CD14-positive monocyte (primary cell): ENCODE measurements around the gene JCHAIN. TPM values are rescaled to one million over a fixed set of nuclear protein-coding genes. Genes with fewer than 3 reads are reported as not detected.

ENCODE experiments used
- DNase-seq, 3 donors: peaks; one replicate each; pipeline ENCODE4 v3.0.0-alpha.2; 2011 to 2022
- H2AFZ ChIP-seq: 2 replicates; pipeline ENCODE4 v1.6.0; 2012; ENCODE audit warnings: mild to moderate bottlenecking, low read depth, low read length, inconsistent platforms; ENCODE audit not compliant: insufficient read depth, poor library complexity, severe bottlenecking
- H3K27ac ChIP-seq, 2 donors: 1 replicate in 1 of 2; 2 replicates in 1 of 2; pipeline ENCODE4 v1.5.1; 2012 to 2013; ENCODE audit warnings: low read length in 2 of 2, control low read depth in 1 of 2, inconsistent platforms in 1 of 2, low read depth in 1 of 2, mild to moderate bottlenecking in 1 of 2
- H3K27me3 ChIP-seq, 2 donors: one replicate each; pipeline versions ENCODE4 v1.6.0 to v1.6.1; 2011 to 2013; ENCODE audit warnings: low read length in 2 of 2; ENCODE audit not compliant: control insufficient read depth in 2 of 2, insufficient read depth in 2 of 2
- H3K36me3 ChIP-seq, 2 donors: replicated peaks in 1 of 2; 1 replicate in 1 of 2; 2 replicates in 1 of 2; pipeline versions ENCODE4 v1.5.1 to v1.6.1; 2012 to 2013; ENCODE audit warnings: low read length in 2 of 2, control low read depth in 1 of 2, inconsistent platforms in 1 of 2, mild to moderate bottlenecking in 1 of 2; ENCODE audit not compliant: insufficient read depth in 2 of 2, control insufficient read depth in 1 of 2
- H3K4me1 ChIP-seq, 2 donors: 1 replicate in 1 of 2; 2 replicates in 1 of 2; pipeline versions ENCODE4 v1.5.1 to v1.6.1; 2012 to 2013; ENCODE audit warnings: low read length in 2 of 2, control low read depth in 1 of 2, inconsistent platforms in 1 of 2, mild to moderate bottlenecking in 1 of 2, moderate library complexity in 1 of 2; ENCODE audit not compliant: insufficient read depth in 2 of 2, control insufficient read depth in 1 of 2
- H3K4me2 ChIP-seq: replicated peaks from 2 replicates; pipeline ENCODE3; 2012; ENCODE audit warnings: low read length, moderate library complexity, mild to moderate bottlenecking; ENCODE audit not compliant: poor library complexity, severe bottlenecking; ENCODE audit errors: extremely low read depth
- H3K4me3 ChIP-seq, 3 experiments: fragments of 200-600 bp in 1 of 3; sonication (generic) in 1 of 3; replicated peaks in 1 of 3; 1 replicate in 2 of 3; 2 replicates in 1 of 3; pipeline ENCODE4 v1.5.1; 2011 to 2013; ENCODE audit warnings: low read length in 3 of 3, mild to moderate bottlenecking in 3 of 3, control low read depth in 2 of 3, low read depth in 2 of 3, inconsistent platforms in 1 of 3, moderate library complexity in 1 of 3
- H3K79me2 ChIP-seq: 2 replicates; pipeline ENCODE4 v1.6.0; 2012; ENCODE audit warnings: mild to moderate bottlenecking, control low read depth, inconsistent platforms, low read length, moderate library complexity; ENCODE audit not compliant: insufficient read depth
- H3K9ac ChIP-seq: 2 replicates; pipeline ENCODE4 v1.6.0; 2017; ENCODE audit warnings: low read length, mild to moderate bottlenecking; ENCODE audit not compliant: insufficient read depth, poor library complexity, severe bottlenecking
- H3K9me3 ChIP-seq, 2 donors: replicated peaks in 1 of 2; 1 replicate in 1 of 2; 2 replicates in 1 of 2; pipeline versions ENCODE4 v1.5.1 to v1.6.1; 2012 to 2013; ENCODE audit warnings: low read length in 2 of 2, control low read depth in 1 of 2; ENCODE audit not compliant: control insufficient read depth in 1 of 2, insufficient read depth in 1 of 2
- H4K20me1 ChIP-seq: 2 replicates; pipeline ENCODE4 v1.6.0; 2012; ENCODE audit warnings: mild to moderate bottlenecking, low read length, control low read depth, moderate library complexity; ENCODE audit not compliant: insufficient read depth
- H3K27ac Mint-ChIP-seq, 7 donors: one replicate each; pipeline ENCODE4 v1.8.0; 2020; ENCODE audit warnings: mild to moderate bottlenecking in 7 of 7, mixed read lengths in 7 of 7, moderate library complexity in 6 of 7, inconsistent platforms in 2 of 7
- H3K27me3 Mint-ChIP-seq, 3 donors: one replicate each; pipeline ENCODE4 v1.8.0; 2021 to 2022; ENCODE audit warnings: low read depth in 3 of 3, mild to moderate bottlenecking in 3 of 3, mixed read lengths in 3 of 3, moderate library complexity in 3 of 3, inconsistent platforms in 1 of 3
- H3K36me3 Mint-ChIP-seq, 2 donors: one replicate each; pipeline ENCODE4 v1.8.0; 2020; ENCODE audit warnings: mixed read lengths in 2 of 2, inconsistent platforms in 1 of 2, mild to moderate bottlenecking in 1 of 2
- H3K4me1 Mint-ChIP-seq: one replicate; pipeline ENCODE4 v1.8.0; 2020; ENCODE audit warnings: mild to moderate bottlenecking, mixed read lengths
- H3K4me3 Mint-ChIP-seq, 2 donors: one replicate each; pipeline ENCODE4 v1.8.0; 2020; ENCODE audit warnings: mild to moderate bottlenecking in 2 of 2, mixed read lengths in 2 of 2, moderate library complexity in 1 of 2
- H3K9me3 Mint-ChIP-seq, 7 donors: one replicate each; pipeline ENCODE4 v1.8.0; 2020 to 2022; ENCODE audit warnings: mixed read lengths in 7 of 7, mild to moderate bottlenecking in 6 of 7, moderate library complexity in 6 of 7, inconsistent platforms in 2 of 7
- CTCF ChIP-seq: fragments of 200-600 bp; IDR thresholded peaks from one replicate; pipeline ENCODE4 v1.8.0; 2022; ENCODE audit warnings: antibody characterized with exemption, mild to moderate bottlenecking
- intact Hi-C, 2 donors: fragments of 100-400 bp; cut with micrococcal nuclease; formaldehyde crosslinking; loops; one replicate each; pipeline versions ENCODE4 v1.15.0 to v1.15.1; 2023
- polyA plus RNA-seq, 3 donors: library from polyadenylated mRNA; depleted of rRNA in 1 of 3; unstranded in 2 of 3; stranded (reverse) in 1 of 3; fragments of 300-500 nt in 2 of 3; fragments of >200 nt in 1 of 3; fragmentation: Illumina TruSeq in 2 of 3; gene quantifications; 1 replicate in 2 of 3; 2 replicates in 1 of 3; pipeline ENCODE4 v1.2.3, GENCODE V29; 2012 to 2021

The JCHAIN gene
- polyA plus RNA-seq, 3 donors, result 0.41 to 6.0 (median 1.9) TPM

GRCh38 chr4:70681704-70682103 is 15.4 kb upstream of the JCHAIN start:
- Mint-ChIP-seq H3K9me3 (peaks cover 0 to 1% (median 0%) of the 10 kb centered on the region in 7 donors), H3K4me3 (no peak overlapping the region), H3K36me3 (no peaks in the 10 kb centered on the region), H3K4me1 (no peaks in the 10 kb centered on the region), H3K27me3 (peaks cover 0 to 4% (median 0%) of the 10 kb centered on the region in 3 donors), H3K27ac (no peak overlapping the region)
- no peak overlapping the region for H3K4me3 ChIP-seq
- TF ChIP-seq CTCF, result no peak
- intact Hi-C loops, result loop anchor here in 1 of 2 donors (10.0 kb wide), 1 partner anchor 163 kb away; no protein-coding TSS in a partner anchor
- H3K9ac ChIP-seq, result no peak overlapping the region
- DNase-seq, result no peak
- no peaks in the 10 kb centered on the region for H3K4me1 ChIP-seq
- H2AFZ ChIP-seq, result no peak overlapping the region
- no peak overlapping the region for H3K4me2 ChIP-seq
- H3K36me3 ChIP-seq, result no peaks in the 10 kb centered on the region
- H3K9me3 ChIP-seq, result no peaks in the 10 kb centered on the region
- no peaks in the 10 kb centered on the region for H3K27me3 ChIP-seq
- H3K79me2 ChIP-seq, result no peaks in the 10 kb centered on the region
- no peaks in the 10 kb centered on the region for H4K20me1 ChIP-seq
- H3K27ac ChIP-seq, result no peak overlapping the region

GRCh38 chr4:70680934-70681333 is 14.6 kb upstream of the JCHAIN start:
- H3K4me2 ChIP-seq, result no peak overlapping the region
- peaks cover 0 to 4% (median 0%) of the 10 kb centered on the region in 3 donors for H3K27me3 Mint-ChIP-seq
- no peaks in the 10 kb centered on the region for H3K9me3 ChIP-seq
- no peak for DNase-seq
- TF ChIP-seq CTCF, result no peak
- intact Hi-C loops, result loop anchor here in 1 of 2 donors (10.0 kb wide), 1 partner anchor 164 kb away; no protein-coding TSS in a partner anchor
- H3K36me3 ChIP-seq, result no peaks in the 10 kb centered on the region
- no peak overlapping the region for H3K27ac ChIP-seq
- no peaks in the 10 kb centered on the region for H3K27me3 ChIP-seq
- H3K9ac ChIP-seq, result no peak overlapping the region
- no peaks in the 10 kb centered on the region for H3K79me2 ChIP-seq
- no peak overlapping the region for H2AFZ ChIP-seq
- no peaks in the 10 kb centered on the region for H4K20me1 ChIP-seq
- H3K36me3 Mint-ChIP-seq, result no peaks in the 10 kb centered on the region
- peaks cover 0 to 1% (median 0%) of the 10 kb centered on the region in 7 donors for H3K9me3 Mint-ChIP-seq
- H3K4me3 Mint-ChIP-seq, result no peak overlapping the region
- no peak overlapping the region for H3K4me3 ChIP-seq
- no peaks in the 10 kb centered on the region for H3K4me1 ChIP-seq
- no peaks in the 10 kb centered on the region for H3K4me1 Mint-ChIP-seq
- H3K27ac Mint-ChIP-seq, result no peak overlapping the region
